Heart left ventricle (tissue), 13 donors: Measurements from ENCODE around the gene ACSM4.
"Not testable (repeated sequence)": the region's sequence is repeated elsewhere in the genome, so short reads cannot be mapped to it uniquely, and the experiment has no call there.

ENCODE experiments used
- POLR2A ChIP-seq, 2 donors: fragments of 450-650 bp; IDR thresholded peaks; one replicate each; pipeline ENCODE4 v1.6.1; 2017; ENCODE audit warnings: antibody characterized with exemption in 2 of 2, mild to moderate bottlenecking in 2 of 2, moderate library complexity in 2 of 2
- TF ChIP-seq, protein P1 (sequence below), 12 donors: fragments of 200-600 bp; sonication (generic) in 4 of 12; IDR thresholded peaks; one replicate each; pipeline versions ENCODE4 v1.5.0 to v1.8.0; 2018 to 2022; ENCODE audit warnings: antibody characterized with exemption in 12 of 12, mild to moderate bottlenecking in 5 of 12
- donor health status: ischemic (EF 13 %, LVEDD 7.1; RV severe dilation, severe dysfunction).
- donor health status: DM: no; HTN: yes; CAD: no.
- donor health status: DM: no; HTN: no; CAD: no.
- donor health status: ischemic (EF 25% LVEDD 6.9; RV normal size, moderate dysfunction).
- donor health status: ischemic (EF 25% LVEDD 5.7; RV mildly dilated, moderate dysfunction).
- donor health status: ischemic (EF 35%, LVEDD 5.7; RV mildly dilated, moderate dysfunction).
- donor health status: nonischemic (EF 11% LVEDD 7.7; RV severe dilation, severe dysfunction).
- donor health status: DM: yes; HTN: yes; CAD: no.
- donor health status: PGD.
- donor health status: ischemic (EF 29% LVEDD 5.4; RV normal size, mild dysfunction).
- donor health status: nonischemic (EF 23%, LVEDD 6.1; RV moderate dilation, normal function).

DNA sequence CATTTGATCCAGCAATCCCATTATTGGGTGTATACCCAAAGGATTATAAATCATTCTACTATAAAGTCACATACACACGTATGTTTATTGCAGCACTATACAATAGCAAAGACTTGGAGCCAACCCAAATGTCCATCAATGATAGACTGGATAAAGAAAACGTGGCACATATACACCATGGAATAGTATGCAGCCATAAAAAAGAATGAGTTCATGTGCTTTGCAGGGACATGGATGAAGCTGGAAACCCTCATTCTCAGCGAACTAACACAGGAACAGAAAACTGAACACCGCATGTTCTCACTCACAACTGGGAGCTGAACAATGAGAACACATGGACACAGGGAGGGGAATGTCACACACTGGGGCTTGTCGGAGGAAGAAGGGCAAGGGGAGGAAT is 33.9 kb downstream of the ACSM4 start:
- TF ChIP-seq, protein P1, sequence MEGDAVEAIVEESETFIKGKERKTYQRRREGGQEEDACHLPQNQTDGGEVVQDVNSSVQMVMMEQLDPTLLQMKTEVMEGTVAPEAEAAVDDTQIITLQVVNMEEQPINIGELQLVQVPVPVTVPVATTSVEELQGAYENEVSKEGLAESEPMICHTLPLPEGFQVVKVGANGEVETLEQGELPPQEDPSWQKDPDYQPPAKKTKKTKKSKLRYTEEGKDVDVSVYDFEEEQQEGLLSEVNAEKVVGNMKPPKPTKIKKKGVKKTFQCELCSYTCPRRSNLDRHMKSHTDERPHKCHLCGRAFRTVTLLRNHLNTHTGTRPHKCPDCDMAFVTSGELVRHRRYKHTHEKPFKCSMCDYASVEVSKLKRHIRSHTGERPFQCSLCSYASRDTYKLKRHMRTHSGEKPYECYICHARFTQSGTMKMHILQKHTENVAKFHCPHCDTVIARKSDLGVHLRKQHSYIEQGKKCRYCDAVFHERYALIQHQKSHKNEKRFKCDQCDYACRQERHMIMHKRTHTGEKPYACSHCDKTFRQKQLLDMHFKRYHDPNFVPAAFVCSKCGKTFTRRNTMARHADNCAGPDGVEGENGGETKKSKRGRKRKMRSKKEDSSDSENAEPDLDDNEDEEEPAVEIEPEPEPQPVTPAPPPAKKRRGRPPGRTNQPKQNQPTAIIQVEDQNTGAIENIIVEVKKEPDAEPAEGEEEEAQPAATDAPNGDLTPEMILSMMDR (IDR thresholded peaks at IDR 0.05): not testable (repeated sequence)
- not testable (repeated sequence) for TF ChIP-seq POLR2A (IDR thresholded peaks at IDR 0.05)
